COLO829 (cell line): Measurements from ENCODE around the gene MAML2.

Source experiments
- DNase-seq: peaks from one replicate; pipeline ENCODE4 v3.0.0; 2012; ENCODE audit warnings: low spot score

Gene MAML2

GRCh38 chr11:96067160-96067559, 275.8 kb downstream of the MAML2 start:
- no peak for DNase-seq

- DNase-seq: no peak
These were observed 277.6 kb downstream of the MAML2 start for GRCh38 chr11:96065379-96065778.

- DNase-seq: no peak
These were observed 279.1 kb downstream of the MAML2 start for GRCh38 chr11:96063886-96064285.

- DNase-seq: no peak
These were observed 279.9 kb downstream of the MAML2 start for GRCh38 chr11:96063053-96063452.

- DNase-seq: no peak
These were observed 280.9 kb downstream of the MAML2 start for GRCh38 chr11:96062134-96062533.

GRCh38 chr11:96061730-96062129, 281.3 kb downstream of the MAML2 start:
- DNase-seq: no peak

- peak; percentile 51 for DNase-seq
These were observed 281.9 kb downstream of the MAML2 start for GRCh38 chr11:96061069-96061468.

GRCh38 chr11:96057502-96057901, 285.5 kb downstream of the MAML2 start:
- DNase-seq: no peak

GRCh38 chr11:96056576-96056975, 286.4 kb downstream of the MAML2 start:
- no peak for DNase-seq

- DNase-seq: no peak
These were observed 287.1 kb downstream of the MAML2 start for GRCh38 chr11:96055706-96056387.

- DNase-seq: peak; percentile 45
These were observed 287.9 kb downstream of the MAML2 start for GRCh38 chr11:96054870-96055705.

GRCh38 chr11:96052921-96053651, 289.9 kb downstream of the MAML2 start:
- DNase-seq: no peak

- no peak for DNase-seq
These were observed 291.2 kb downstream of the MAML2 start for GRCh38 chr11:96051820-96052219.

GRCh38 chr11:96050435-96051182, 292.4 kb downstream of the MAML2 start:
- DNase-seq: no peak

- no peak for DNase-seq
These were observed 293.6 kb downstream of the MAML2 start for GRCh38 chr11:96049426-96049825.

- no peak for DNase-seq
These were observed 297.2 kb downstream of the MAML2 start for GRCh38 chr11:96045622-96046456.

- DNase-seq: no peak
These were observed 298.2 kb downstream of the MAML2 start for GRCh38 chr11:96044747-96045146.

GRCh38 chr11:96044311-96044710, 298.7 kb downstream of the MAML2 start:
- DNase-seq: no peak

GRCh38 chr11:96043291-96043690, 299.7 kb downstream of the MAML2 start:
- DNase-seq: no peak

- no peak for DNase-seq
These were observed 304.9 kb downstream of the MAML2 start for GRCh38 chr11:96038046-96038445.

GRCh38 chr11:96037405-96037949, 305.5 kb downstream of the MAML2 start:
- DNase-seq: no peak
